HEK293 (cell line): Measurements from ENCODE around the gene PHETA1.

ENCODE experiments used
- CTCF ChIA-PET: fragments of 350-600 bp; formaldehyde crosslinking; extraction: SDS; loops from one replicate; lab custom pipeline; 2021; ENCODE audit warnings: antibody characterized with exemption; lab: Yijun Ruan, JAX
- POLR2A ChIA-PET: fragments of 300-600 bp; formaldehyde crosslinking; extraction: SDS; loops from one replicate; lab custom pipeline; 2020; ENCODE audit warnings: antibody characterized with exemption, inconsistent platforms; lab: Yijun Ruan, JAX
- H3K27ac ChIP-seq: fragments of 200-500 bp; sonication (Bioruptor generic); 2 replicates; pipeline ENCODE4 v1.5.1; 2014; ENCODE audit warnings: low read depth, low read length, control low read depth, inconsistent platforms; ENCODE audit errors: extremely low read depth
- H3K36me3 ChIP-seq, 2 experiments: fragments of 200-500 bp in 1 of 2; sonication (Bioruptor generic) in 1 of 2; 1 replicate in 1 of 2; 2 replicates in 1 of 2; pipeline ENCODE4 v1.5.1; 2014 to 2017; ENCODE audit warnings: inconsistent platforms in 2 of 2, low read length in 2 of 2; ENCODE audit not compliant: control insufficient read depth in 2 of 2, insufficient read depth in 1 of 2
- H3K4me1 ChIP-seq: fragments of 200-500 bp; sonication (Bioruptor generic); 2 replicates; pipeline ENCODE4 v1.5.1; 2014; ENCODE audit warnings: mild to moderate bottlenecking, low read length, inconsistent platforms; ENCODE audit not compliant: control insufficient read depth, insufficient read depth
- H3K4me3 ChIP-seq: 2 replicates; pipeline ENCODE4 v1.5.1; 2011; ENCODE audit warnings: low read depth, mild to moderate bottlenecking, control low read depth, low read length, moderate library complexity
- H3K9me3 ChIP-seq: fragments of 200-500 bp; sonication (Bioruptor generic); 2 replicates; pipeline ENCODE4 v1.5.1; 2014; ENCODE audit warnings: low read depth, low read length, inconsistent platforms; ENCODE audit not compliant: control insufficient read depth, insufficient read depth
- EGR2 ChIP-seq: fragments of 450-650 bp; formaldehyde crosslinking; IDR thresholded peaks from 2 replicates; pipeline ENCODE4 v1.5.1; 2016; ENCODE audit warnings: low read depth, missing biosample characterization, missing genetic modification characterization
- GLIS1 ChIP-seq: fragments of 450-650 bp; formaldehyde crosslinking; IDR thresholded peaks from 2 replicates; pipeline ENCODE4 v1.5.1; 2016; ENCODE audit warnings: missing biosample characterization, missing genetic modification characterization
- SP2 ChIP-seq: fragments of 450-650 bp; formaldehyde crosslinking; IDR thresholded peaks from 2 replicates; pipeline ENCODE4 v1.5.1; 2016; ENCODE audit warnings: missing biosample characterization, missing genetic modification characterization
- SP3 ChIP-seq: fragments of 450-650 bp; formaldehyde crosslinking; IDR thresholded peaks from 2 replicates; pipeline ENCODE4 v1.5.1; 2016; ENCODE audit warnings: missing biosample characterization, missing genetic modification characterization
- SP7 ChIP-seq: fragments of 450-650 bp; formaldehyde crosslinking; IDR thresholded peaks from 2 replicates; pipeline ENCODE4 v1.5.1; 2016; ENCODE audit warnings: missing biosample characterization, missing genetic modification characterization
- WT1 ChIP-seq: fragments of 450-650 bp; formaldehyde crosslinking; IDR thresholded peaks from 2 replicates; pipeline ENCODE4 v1.5.1; 2016; ENCODE audit warnings: missing biosample characterization, missing genetic modification characterization
- ZBTB21 ChIP-seq: fragments of 450-650 bp; formaldehyde crosslinking; IDR thresholded peaks from 2 replicates; pipeline ENCODE4 v1.5.1; 2017; ENCODE audit warnings: missing biosample characterization, missing genetic modification characterization
- ZFP3 ChIP-seq: fragments of 450-650 bp; formaldehyde crosslinking; IDR thresholded peaks from 2 replicates; pipeline ENCODE4 v1.5.1; 2016; ENCODE audit warnings: low read depth, missing biosample characterization, missing genetic modification characterization
- ZIC2 ChIP-seq: fragments of 450-650 bp; formaldehyde crosslinking; IDR thresholded peaks from 2 replicates; pipeline ENCODE4 v1.5.1; 2016; ENCODE audit warnings: missing biosample characterization, missing genetic modification characterization
- ZNF23 ChIP-seq: fragments of 450-650 bp; formaldehyde crosslinking; IDR thresholded peaks from 2 replicates; pipeline ENCODE4 v1.5.1; 2016; ENCODE audit warnings: missing biosample characterization, missing genetic modification characterization, borderline replicate concordance
- ZNF391 ChIP-seq: fragments of 450-650 bp; formaldehyde crosslinking; IDR thresholded peaks from 2 replicates; pipeline ENCODE4 v1.5.1; 2016; ENCODE audit warnings: low read depth, missing biosample characterization, missing genetic modification characterization, borderline replicate concordance
- ZNF423 ChIP-seq: fragments of 450-650 bp; formaldehyde crosslinking; IDR thresholded peaks from 2 replicates; pipeline ENCODE4 v1.5.1; 2016; ENCODE audit warnings: missing biosample characterization, missing genetic modification characterization
- ZNF521 ChIP-seq: fragments of 450-650 bp; formaldehyde crosslinking; IDR thresholded peaks from 2 replicates; pipeline ENCODE4 v1.5.1; 2017; ENCODE audit warnings: missing biosample characterization, mild to moderate bottlenecking, missing genetic modification characterization
- ZNF585B ChIP-seq: fragments of 450-650 bp; formaldehyde crosslinking; IDR thresholded peaks from 2 replicates; pipeline ENCODE4 v1.5.1; 2016; ENCODE audit warnings: missing biosample characterization, missing genetic modification characterization
- ZNF610 ChIP-seq: fragments of 450-650 bp; formaldehyde crosslinking; IDR thresholded peaks from 2 replicates; pipeline ENCODE4 v1.5.1; 2016; ENCODE audit warnings: missing biosample characterization, missing genetic modification characterization, borderline replicate concordance
- ZNF658 ChIP-seq: fragments of 450-650 bp; formaldehyde crosslinking; IDR thresholded peaks from 2 replicates; pipeline ENCODE4; 2016; ENCODE audit warnings: missing biosample characterization, missing genetic modification characterization
- ZNF830 ChIP-seq: fragments of 450-650 bp; IDR thresholded peaks from 2 replicates; pipeline ENCODE4 v1.5.0; 2018; ENCODE audit warnings: missing biosample characterization, missing genetic modification characterization, low read depth, mild to moderate bottlenecking, moderate library complexity
- ZNF837 ChIP-seq: fragments of 450-650 bp; formaldehyde crosslinking; IDR thresholded peaks from 2 replicates; pipeline ENCODE4 v1.5.1; 2016; ENCODE audit warnings: missing biosample characterization, missing genetic modification characterization
- TF ChIP-seq, protein P1 (sequence below): fragments of 450-650 bp; formaldehyde crosslinking; conservative IDR thresholded peaks from 2 replicates; pipeline ENCODE4 v1.5.1; 2016; ENCODE audit warnings: low read depth, missing biosample characterization, missing genetic modification characterization
- TF ChIP-seq, protein P2 (sequence below): fragments of 450-650 bp; formaldehyde crosslinking; IDR thresholded peaks from 2 replicates; pipeline ENCODE4 v1.5.1; 2016; ENCODE audit warnings: missing biosample characterization, missing genetic modification characterization, low read depth
- TF ChIP-seq, protein P3 (sequence below): fragments of 450-650 bp; formaldehyde crosslinking; IDR thresholded peaks from 2 replicates; pipeline ENCODE4 v1.5.1; 2016; ENCODE audit warnings: missing biosample characterization, missing genetic modification characterization
- TF ChIP-seq, protein P4 (sequence below): fragments of 450-650 bp; formaldehyde crosslinking; IDR thresholded peaks from 2 replicates; pipeline ENCODE4 v1.5.1; 2016; ENCODE audit warnings: missing biosample characterization, missing genetic modification characterization

Gene PHETA1

DNA sequence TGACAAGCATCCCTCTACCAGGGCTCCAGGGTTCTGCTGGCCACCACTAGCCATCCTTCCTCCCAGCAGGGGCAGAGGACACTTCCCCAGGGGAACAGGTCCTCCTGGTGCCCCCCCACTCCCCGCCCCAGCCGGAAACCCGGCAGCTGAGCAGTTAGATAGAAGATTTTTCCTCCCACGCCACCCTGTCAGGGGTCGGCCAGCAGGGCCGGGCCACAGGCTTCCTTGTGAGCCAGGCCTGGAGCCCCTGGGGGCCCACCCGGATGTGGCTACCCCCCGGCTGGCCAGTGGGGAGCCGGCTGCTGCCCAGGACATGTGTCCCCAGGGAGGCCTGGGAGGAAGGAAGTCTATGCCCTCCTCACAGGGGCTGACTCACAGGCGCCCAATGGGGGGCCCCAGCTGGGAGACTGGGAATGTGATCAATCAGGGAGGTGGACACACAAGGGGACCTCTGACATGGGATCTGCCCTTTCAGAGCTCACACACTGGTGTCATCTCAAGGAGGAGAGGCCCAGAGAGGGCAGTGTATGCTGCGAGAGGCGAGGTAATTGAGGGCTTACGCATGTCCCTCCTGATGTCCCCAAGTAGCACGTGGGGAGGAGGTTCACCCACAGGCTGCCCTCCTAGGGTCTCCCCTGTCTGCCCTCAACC, 41.0 kb upstream of the PHETA1 start:
- Histone ChIP-seq H3K27ac (no peak overlapping the region), H3K36me3 (no peaks in the 10 kb centered on the region), H3K4me3 (no peak overlapping the region), H3K4me1 (0 out of 2 replicates have a peak, but pooled peaks cover 4% of the 10 kb centered on the region), H3K9me3 (no peaks in the 10 kb centered on the region)
- ChIA-PET CTCF (interaction anchor here (4.5 kb wide), 1 partner anchor 14 kb away, joined by 24 read pairs; no protein-coding TSS in a partner anchor), POLR2A (interaction anchor here (1.0 kb wide), 1 partner anchor 30 kb away, joined by 3 read pairs; no protein-coding TSS in a partner anchor)
- TF ChIP-seq SP7 (tag by site-specific recombination) (peak; percentile 46), ZNF521 (tag by site-specific recombination) (no peak), WT1 (tag by site-specific recombination) (no peak), ZBTB21 (tag by site-specific recombination) (no peak), ZNF837 (tag by site-specific recombination) (no peak), GLIS1 (tag by site-specific recombination) (peak; percentile 100), ZNF23 (tag by site-specific recombination) (no peak), ZNF423 (0 out of 2 replicates have a peak, but pooled peaks have one; percentile 56), SP3 (no peak), ZNF585B (tag by site-specific recombination) (no peak), ZNF391 (tag by site-specific recombination) (no peak), ZIC2 (tag by site-specific recombination) (peak; percentile 99), EGR2 (tag by site-specific recombination) (no peak), SP2 (tag by site-specific recombination) (peak; percentile 32), ZNF830 (no peak), ZFP3 (no peak), ZNF658 (tag by site-specific recombination) (no peak), ZNF610 (tag by site-specific recombination) (no peak)
- TF ChIP-seq, protein P1, sequence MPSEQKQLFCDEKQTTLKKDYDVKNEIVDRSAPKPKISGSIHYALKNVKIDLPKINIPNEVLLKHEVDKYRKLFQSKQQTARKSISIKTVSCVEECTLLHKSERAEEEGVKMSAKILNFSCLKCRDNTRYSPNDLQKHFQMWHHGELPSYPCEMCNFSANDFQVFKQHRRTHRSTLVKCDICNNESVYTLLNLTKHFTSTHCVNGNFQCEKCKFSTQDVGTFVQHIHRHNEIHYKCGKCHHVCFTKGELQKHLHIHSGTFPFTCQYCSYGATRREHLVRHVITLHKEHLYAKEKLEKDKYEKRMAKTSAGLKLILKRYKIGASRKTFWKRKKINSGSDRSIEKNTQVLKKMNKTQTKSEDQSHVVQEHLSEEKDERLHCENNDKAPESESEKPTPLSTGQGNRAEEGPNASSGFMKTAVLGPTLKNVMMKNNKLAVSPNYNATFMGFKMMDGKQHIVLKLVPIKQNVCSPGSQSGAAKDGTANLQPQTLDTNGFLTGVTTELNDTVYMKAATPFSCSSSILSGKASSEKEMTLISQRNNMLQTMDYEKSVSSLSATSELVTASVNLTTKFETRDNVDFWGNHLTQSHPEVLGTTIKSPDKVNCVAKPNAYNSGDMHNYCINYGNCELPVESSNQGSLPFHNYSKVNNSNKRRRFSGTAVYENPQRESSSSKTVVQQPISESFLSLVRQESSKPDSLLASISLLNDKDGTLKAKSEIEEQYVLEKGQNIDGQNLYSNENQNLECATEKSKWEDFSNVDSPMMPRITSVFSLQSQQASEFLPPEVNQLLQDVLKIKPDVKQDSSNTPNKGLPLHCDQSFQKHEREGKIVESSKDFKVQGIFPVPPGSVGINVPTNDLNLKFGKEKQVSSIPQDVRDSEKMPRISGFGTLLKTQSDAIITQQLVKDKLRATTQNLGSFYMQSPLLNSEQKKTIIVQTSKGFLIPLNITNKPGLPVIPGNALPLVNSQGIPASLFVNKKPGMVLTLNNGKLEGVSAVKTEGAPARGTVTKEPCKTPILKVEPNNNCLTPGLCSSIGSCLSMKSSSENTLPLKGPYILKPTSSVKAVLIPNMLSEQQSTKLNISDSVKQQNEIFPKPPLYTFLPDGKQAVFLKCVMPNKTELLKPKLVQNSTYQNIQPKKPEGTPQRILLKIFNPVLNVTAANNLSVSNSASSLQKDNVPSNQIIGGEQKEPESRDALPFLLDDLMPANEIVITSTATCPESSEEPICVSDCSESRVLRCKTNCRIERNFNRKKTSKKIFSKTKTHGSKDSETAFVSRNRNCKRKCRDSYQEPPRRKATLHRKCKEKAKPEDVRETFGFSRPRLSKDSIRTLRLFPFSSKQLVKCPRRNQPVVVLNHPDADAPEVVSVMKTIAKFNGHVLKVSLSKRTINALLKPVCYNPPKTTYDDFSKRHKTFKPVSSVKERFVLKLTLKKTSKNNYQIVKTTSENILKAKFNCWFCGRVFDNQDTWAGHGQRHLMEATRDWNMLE = no peak
- TF ChIP-seq, protein P2, sequence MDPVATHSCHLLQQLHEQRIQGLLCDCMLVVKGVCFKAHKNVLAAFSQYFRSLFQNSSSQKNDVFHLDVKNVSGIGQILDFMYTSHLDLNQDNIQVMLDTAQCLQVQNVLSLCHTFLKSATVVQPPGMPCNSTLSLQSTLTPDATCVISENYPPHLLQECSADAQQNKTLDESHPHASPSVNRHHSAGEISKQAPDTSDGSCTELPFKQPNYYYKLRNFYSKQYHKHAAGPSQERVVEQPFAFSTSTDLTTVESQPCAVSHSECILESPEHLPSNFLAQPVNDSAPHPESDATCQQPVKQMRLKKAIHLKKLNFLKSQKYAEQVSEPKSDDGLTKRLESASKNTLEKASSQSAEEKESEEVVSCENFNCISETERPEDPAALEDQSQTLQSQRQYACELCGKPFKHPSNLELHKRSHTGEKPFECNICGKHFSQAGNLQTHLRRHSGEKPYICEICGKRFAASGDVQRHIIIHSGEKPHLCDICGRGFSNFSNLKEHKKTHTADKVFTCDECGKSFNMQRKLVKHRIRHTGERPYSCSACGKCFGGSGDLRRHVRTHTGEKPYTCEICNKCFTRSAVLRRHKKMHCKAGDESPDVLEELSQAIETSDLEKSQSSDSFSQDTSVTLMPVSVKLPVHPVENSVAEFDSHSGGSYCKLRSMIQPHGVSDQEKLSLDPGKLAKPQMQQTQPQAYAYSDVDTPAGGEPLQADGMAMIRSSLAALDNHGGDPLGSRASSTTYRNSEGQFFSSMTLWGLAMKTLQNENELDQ = no peak
- TF ChIP-seq, protein P3, sequence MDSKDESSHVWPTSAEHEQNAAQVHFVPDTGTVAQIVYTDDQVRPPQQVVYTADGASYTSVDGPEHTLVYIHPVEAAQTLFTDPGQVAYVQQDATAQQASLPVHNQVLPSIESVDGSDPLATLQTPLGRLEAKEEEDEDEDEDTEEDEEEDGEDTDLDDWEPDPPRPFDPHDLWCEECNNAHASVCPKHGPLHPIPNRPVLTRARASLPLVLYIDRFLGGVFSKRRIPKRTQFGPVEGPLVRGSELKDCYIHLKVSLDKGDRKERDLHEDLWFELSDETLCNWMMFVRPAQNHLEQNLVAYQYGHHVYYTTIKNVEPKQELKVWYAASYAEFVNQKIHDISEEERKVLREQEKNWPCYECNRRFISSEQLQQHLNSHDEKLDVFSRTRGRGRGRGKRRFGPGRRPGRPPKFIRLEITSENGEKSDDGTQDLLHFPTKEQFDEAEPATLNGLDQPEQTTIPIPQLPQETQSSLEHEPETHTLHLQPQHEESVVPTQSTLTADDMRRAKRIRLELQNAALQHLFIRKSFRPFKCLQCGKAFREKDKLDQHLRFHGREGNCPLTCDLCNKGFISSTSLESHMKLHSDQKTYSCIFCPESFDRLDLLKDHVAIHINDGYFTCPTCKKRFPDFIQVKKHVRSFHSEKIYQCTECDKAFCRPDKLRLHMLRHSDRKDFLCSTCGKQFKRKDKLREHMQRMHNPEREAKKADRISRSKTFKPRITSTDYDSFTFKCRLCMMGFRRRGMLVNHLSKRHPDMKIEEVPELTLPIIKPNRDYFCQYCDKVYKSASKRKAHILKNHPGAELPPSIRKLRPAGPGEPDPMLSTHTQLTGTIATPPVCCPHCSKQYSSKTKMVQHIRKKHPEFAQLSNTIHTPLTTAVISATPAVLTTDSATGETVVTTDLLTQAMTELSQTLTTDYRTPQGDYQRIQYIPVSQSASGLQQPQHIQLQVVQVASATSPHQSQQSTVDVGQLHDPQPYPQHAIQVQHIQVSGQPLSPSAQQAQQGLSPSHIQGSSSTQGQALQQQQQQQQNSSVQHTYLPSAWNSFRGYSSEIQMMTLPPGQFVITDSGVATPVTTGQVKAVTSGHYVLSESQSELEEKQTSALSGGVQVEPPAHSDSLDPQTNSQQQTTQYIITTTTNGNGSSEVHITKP = 0 out of 2 replicates have a peak, but pooled peaks have one; percentile 23
- TF ChIP-seq, protein P4, sequence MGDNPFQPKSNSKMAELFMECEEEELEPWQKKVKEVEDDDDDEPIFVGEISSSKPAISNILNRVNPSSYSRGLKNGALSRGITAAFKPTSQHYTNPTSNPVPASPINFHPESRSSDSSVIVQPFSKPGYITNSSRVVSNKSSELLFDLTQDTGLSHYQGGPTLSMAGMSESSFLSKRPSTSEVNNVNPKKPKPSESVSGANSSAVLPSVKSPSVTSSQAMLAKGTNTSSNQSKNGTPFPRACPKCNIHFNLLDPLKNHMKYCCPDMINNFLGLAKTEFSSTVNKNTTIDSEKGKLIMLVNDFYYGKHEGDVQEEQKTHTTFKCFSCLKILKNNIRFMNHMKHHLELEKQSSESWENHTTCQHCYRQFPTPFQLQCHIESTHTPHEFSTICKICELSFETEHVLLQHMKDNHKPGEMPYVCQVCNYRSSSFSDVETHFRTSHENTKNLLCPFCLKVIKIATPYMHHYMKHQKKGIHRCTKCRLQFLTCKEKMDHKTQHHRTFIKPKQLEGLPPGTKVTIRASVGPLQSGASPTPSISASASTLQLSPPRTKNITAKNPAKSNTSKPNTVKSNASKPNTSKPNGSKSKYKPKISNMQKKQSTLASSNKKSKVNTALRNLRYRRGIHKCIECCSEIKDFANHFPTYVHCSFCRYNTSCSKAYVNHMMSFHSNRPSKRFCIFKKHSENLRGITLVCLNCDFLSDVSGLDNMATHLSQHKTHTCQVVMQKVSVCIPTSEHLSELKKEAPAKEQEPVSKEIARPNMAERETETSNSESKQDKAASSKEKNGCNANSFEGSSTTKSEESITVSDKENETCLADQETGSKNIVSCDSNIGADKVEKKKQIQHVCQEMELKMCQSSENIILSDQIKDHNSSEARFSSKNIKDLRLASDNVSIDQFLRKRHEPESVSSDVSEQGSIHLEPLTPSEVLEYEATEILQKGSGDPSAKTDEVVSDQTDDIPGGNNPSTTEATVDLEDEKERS (tag by site-specific recombination) = no peak
